ENCODE results near the gene ARHGAP24. TPM values are rescaled to one million over a fixed set of nuclear protein-coding genes. Genes with fewer than 3 reads are reported as not detected.
"Not testable (repeated sequence)": the region's sequence is repeated elsewhere in the genome, so short reads cannot be mapped to it uniquely, and the experiment has no call there.

The ARHGAP24 gene
- polyA plus RNA-seq, 1 of the 3 experiments (the other 2 are of a cell fraction): 1.4 TPM

DNA sequence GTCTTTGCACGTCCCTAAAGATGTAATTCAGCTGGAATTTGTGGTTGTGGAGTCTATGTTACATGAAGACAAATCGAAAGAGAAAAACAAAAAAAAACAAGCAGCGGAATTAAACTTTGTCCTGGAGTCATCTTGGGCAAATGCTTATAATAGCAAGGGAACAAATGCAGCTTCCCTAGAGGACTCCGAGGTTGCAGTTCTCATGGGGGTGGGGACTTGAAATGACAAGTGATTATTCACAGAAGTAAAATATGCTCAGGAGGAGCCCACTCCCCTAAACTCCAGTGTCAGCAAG, 362.4 kb downstream of the ARHGAP24 start:
- Histone ChIP-seq H3F3A (replicated peaks; ENCODE audit: insufficient read depth) (no peaks in the 10 kb centered on the region), H3K4me3 (ENCODE audit: low read depth in 2 of 2, low read length in 1 of 2) (no peak overlapping the region), H3K27me3 (ENCODE audit: insufficient read depth) (no peaks in the 10 kb centered on the region), H3K9me3 (no peaks in the 10 kb centered on the region), H2AFZ (ENCODE audit: low read depth) (no peak overlapping the region), H3K27ac (ENCODE audit: low read depth in 2 of 2, low read length in 1 of 2) (no peak overlapping the region), H3K4me2 (no peak overlapping the region), H3K9me2 (no peaks in the 10 kb centered on the region; the same call in 1 of the 2 replicates), H3K4me1 (ENCODE audit: control insufficient read depth in 1 of 2, insufficient read depth in 2 of 2, low read depth in 1 of 2, low read length in 1 of 2) (no peaks in the 10 kb centered on the region), H4K20me1 (ENCODE audit: insufficient read depth) (no peaks in the 10 kb centered on the region), H3K36me3 (replicated peaks in 1 of 2; ENCODE audit: control insufficient read depth in 1 of 2, insufficient read depth in 2 of 2, low read length in 1 of 2) (no peaks in the 10 kb centered on the region), H3K79me2 (ENCODE audit: insufficient read depth) (no peaks in the 10 kb centered on the region; the same call in 1 of the 2 replicates), H3K9ac (no peak overlapping the region)
- ChIA-PET POLR2A (no interaction called here), CTCF (no interaction called here)
- TF ChIP-seq, protein P1, sequence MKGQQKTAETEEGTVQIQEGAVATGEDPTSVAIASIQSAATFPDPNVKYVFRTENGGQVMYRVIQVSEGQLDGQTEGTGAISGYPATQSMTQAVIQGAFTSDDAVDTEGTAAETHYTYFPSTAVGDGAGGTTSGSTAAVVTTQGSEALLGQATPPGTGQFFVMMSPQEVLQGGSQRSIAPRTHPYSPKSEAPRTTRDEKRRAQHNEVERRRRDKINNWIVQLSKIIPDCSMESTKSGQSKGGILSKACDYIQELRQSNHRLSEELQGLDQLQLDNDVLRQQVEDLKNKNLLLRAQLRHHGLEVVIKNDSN (IDR thresholded peaks at IDR 0.05; ENCODE audit: borderline replicate concordance, low read depth): no peak
- TF ChIP-seq, protein P2, sequence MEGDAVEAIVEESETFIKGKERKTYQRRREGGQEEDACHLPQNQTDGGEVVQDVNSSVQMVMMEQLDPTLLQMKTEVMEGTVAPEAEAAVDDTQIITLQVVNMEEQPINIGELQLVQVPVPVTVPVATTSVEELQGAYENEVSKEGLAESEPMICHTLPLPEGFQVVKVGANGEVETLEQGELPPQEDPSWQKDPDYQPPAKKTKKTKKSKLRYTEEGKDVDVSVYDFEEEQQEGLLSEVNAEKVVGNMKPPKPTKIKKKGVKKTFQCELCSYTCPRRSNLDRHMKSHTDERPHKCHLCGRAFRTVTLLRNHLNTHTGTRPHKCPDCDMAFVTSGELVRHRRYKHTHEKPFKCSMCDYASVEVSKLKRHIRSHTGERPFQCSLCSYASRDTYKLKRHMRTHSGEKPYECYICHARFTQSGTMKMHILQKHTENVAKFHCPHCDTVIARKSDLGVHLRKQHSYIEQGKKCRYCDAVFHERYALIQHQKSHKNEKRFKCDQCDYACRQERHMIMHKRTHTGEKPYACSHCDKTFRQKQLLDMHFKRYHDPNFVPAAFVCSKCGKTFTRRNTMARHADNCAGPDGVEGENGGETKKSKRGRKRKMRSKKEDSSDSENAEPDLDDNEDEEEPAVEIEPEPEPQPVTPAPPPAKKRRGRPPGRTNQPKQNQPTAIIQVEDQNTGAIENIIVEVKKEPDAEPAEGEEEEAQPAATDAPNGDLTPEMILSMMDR (IDR thresholded peaks at IDR 0.05): no peak
- TF ChIP-seq RFX5 (IDR thresholded peaks at IDR 0.05; ENCODE audit: low read length): no peak
- TF ChIP-seq JUND (IDR thresholded peaks at IDR 0.05): no peak
- no peak for TF ChIP-seq ELF1 (IDR thresholded peaks at IDR 0.05)
- TF ChIP-seq POLR2AphosphoS5 (IDR thresholded peaks at IDR 0.05; ENCODE audit: low read depth, low read length): no peak
- no peak for TF ChIP-seq RXRA (IDR thresholded peaks at IDR 0.05; ENCODE audit: borderline replicate concordance, low read depth)
- TF ChIP-seq RAD21 (IDR thresholded peaks at IDR 0.05; ENCODE audit: low read length): no peak
- no peak for TF ChIP-seq NFIC (IDR thresholded peaks at IDR 0.05; ENCODE audit: borderline replicate concordance)
- TF ChIP-seq YY1 (IDR thresholded peaks at IDR 0.05; ENCODE audit: low read depth): no peak
- TF ChIP-seq, protein P3, sequence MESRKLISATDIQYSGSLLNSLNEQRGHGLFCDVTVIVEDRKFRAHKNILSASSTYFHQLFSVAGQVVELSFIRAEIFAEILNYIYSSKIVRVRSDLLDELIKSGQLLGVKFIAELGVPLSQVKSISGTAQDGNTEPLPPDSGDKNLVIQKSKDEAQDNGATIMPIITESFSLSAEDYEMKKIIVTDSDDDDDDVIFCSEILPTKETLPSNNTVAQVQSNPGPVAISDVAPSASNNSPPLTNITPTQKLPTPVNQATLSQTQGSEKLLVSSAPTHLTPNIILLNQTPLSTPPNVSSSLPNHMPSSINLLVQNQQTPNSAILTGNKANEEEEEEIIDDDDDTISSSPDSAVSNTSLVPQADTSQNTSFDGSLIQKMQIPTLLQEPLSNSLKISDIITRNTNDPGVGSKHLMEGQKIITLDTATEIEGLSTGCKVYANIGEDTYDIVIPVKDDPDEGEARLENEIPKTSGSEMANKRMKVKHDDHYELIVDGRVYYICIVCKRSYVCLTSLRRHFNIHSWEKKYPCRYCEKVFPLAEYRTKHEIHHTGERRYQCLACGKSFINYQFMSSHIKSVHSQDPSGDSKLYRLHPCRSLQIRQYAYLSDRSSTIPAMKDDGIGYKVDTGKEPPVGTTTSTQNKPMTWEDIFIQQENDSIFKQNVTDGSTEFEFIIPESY (IDR thresholded peaks at IDR 0.05; ENCODE audit: borderline replicate concordance, low read depth): no peak
- no peak for TF ChIP-seq GATA2 (CRISPR knock-in tag; IDR thresholded peaks at IDR 0.05)
- TF ChIP-seq FOXJ3 (CRISPR knock-in tag; IDR thresholded peaks at IDR 0.05): no peak
- TF ChIP-seq TEAD4 (IDR thresholded peaks at IDR 0.05; ENCODE audit: borderline replicate concordance, insufficient read depth): no peak
- TF ChIP-seq CHD2 (IDR thresholded peaks at IDR 0.05; ENCODE audit: low read length, partially characterized antibody): no peak
- TF ChIP-seq RCOR1 (IDR thresholded peaks at IDR 0.05; ENCODE audit: low read length): no peak
- TF ChIP-seq MAX (IDR thresholded peaks at IDR 0.05; ENCODE audit: low read depth): no peak
- TF ChIP-seq EZH2phosphoT487 (IDR thresholded peaks at IDR 0.05; ENCODE audit: borderline replicate concordance, low read depth): no peak
- 48% methylated on average over 4 of the region's 4 CpGs for WGBS (ENCODE audit: low lambda C conversion rate)
- no peak for DNase-seq

DNA sequence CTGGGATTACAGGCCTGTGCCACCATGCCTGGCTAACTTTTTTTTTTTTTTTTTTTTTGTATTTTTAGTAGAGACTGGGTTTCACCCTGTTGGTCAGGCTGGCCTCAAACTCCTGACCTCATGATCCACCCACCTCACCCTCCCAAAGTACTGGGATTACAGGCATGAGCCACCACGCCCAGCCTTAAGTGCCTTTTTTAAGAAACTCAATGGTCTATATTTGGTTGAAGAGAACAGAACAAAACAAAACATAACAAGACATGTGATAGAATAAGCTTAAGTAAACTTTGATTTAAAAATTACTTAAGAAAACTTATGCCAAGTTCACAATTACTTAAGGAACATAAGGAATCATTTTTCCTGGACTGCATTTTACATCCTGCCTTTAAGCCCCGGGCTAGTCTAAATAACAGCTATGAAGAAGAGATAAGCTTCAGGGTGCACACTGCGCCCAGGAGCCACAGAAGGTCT, 365.1 kb downstream of the ARHGAP24 start:
- H3K4me1 ChIP-seq (ENCODE audit: control insufficient read depth in 1 of 2, insufficient read depth in 2 of 2, low read depth in 1 of 2, low read length in 1 of 2); H3F3A ChIP-seq (replicated peaks; ENCODE audit: insufficient read depth); H3K36me3 ChIP-seq (replicated peaks in 1 of 2; ENCODE audit: control insufficient read depth in 1 of 2, insufficient read depth in 2 of 2, low read length in 1 of 2); H3K79me2 ChIP-seq (ENCODE audit: insufficient read depth); H3K27ac ChIP-seq (ENCODE audit: low read depth in 2 of 2, low read length in 1 of 2); H3K4me3 ChIP-seq (ENCODE audit: low read depth in 2 of 2, low read length in 1 of 2); H3K9me3 ChIP-seq; H2AFZ ChIP-seq (ENCODE audit: low read depth); H3K4me2 ChIP-seq; POLR2A ChIA-PET; DNase-seq; H3K9me2 ChIP-seq; H3K27me3 ChIP-seq (ENCODE audit: insufficient read depth); H3K9ac ChIP-seq; H4K20me1 ChIP-seq (ENCODE audit: insufficient read depth): not testable (repeated sequence)
- CTCF ChIA-PET: interaction anchor here (1.1 to 1.4 kb wide), 2 partner anchors 31 to 37 kb away, joined by 3 to 4 read pairs; no protein-coding TSS in a partner anchor
- WGBS (ENCODE audit: low lambda C conversion rate): 64% methylated on average over 3 of the region's 3 CpGs

Measured in SK-N-SH (cell line).